K562 (cell line): ENCODE measurements around the gene TIGAR.

Source experiments
- MCM3 ChIP-seq: fragments of 450-650 bp; IDR thresholded peaks from 2 replicates; pipeline ENCODE4 v1.6.1; 2016
- YY1 ChIP-seq, 3 experiments: IDR thresholded peaks; 2 replicates each; pipeline ENCODE4 v1.6.1; 2011; ENCODE audit warnings: low read length in 2 of 3, mild to moderate bottlenecking in 2 of 3, moderate library complexity in 2 of 3, borderline replicate concordance in 1 of 3, control low read depth in 1 of 3, low read depth in 1 of 3; ENCODE audit not compliant: insufficient read depth in 3 of 3, insufficient replicate concordance in 2 of 3, control insufficient read depth in 1 of 3, insufficient read length in 1 of 3; ENCODE audit errors: extremely low read depth in 1 of 3
- ZNF184 ChIP-seq: sonication (generic); formaldehyde crosslinking; IDR thresholded peaks from 2 replicates; pipeline ENCODE4 v1.5.0; 2020; ENCODE audit warnings: missing genetic modification reagents
- ZNF644 ChIP-seq: fragments of 200-800 bp; sonication (Bioruptor generic); IDR thresholded peaks from 2 replicates; pipeline ENCODE4 v1.6.1; 2016; ENCODE audit warnings: low read depth, missing genetic modification characterization, missing compliant biosample characterization
- TF ChIP-seq, protein P1 (sequence below): sonication (generic); formaldehyde crosslinking; IDR thresholded peaks from 2 replicates; pipeline ENCODE4 v1.8.1; 2023; ENCODE audit warnings: mild to moderate bottlenecking, missing genetic modification reagents
- TF ChIP-seq, protein P2 (sequence below), 3 experiments: IDR thresholded peaks in 2 of 3; conservative IDR thresholded peaks in 1 of 3; 2 replicates each; pipeline ENCODE4 v1.5.1; 2011 to 2012; ENCODE audit warnings: low read length in 3 of 3, mild to moderate bottlenecking in 3 of 3, control low read depth in 2 of 3, improper control_type of control experiment in 1 of 3, inconsistent platforms in 1 of 3, low read depth in 1 of 3, mixed read lengths in 1 of 3, moderate library complexity in 1 of 3; ENCODE audit not compliant: insufficient read depth in 2 of 3

DNA sequence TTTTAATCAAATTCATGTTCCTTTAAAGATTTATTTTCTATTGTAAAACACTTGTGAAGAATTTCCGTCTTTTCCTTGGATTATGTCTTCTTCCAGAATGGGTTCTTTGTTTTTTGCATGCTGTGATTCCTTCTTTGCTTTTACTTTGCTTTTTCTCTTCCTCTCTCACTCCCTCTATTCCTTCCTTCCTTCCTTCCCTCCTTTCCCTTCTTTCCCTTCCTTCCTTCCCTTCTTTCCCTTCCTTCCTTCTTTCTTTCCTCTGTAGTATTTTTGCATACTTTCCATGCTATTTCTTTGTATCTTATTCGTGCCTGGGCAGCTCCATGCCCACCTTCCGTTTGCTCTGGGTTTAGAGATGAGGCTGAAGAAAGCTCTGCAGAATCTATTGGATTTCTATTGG, 80.1 kb downstream of the TIGAR start:
- no peak for TF ChIP-seq ZNF644 (tag)
- TF ChIP-seq MCM3, result no peak
- TF ChIP-seq YY1 (IDR thresholded peaks at IDR 0.05; ENCODE audit: borderline replicate concordance in 1 of 3, control insufficient read depth in 1 of 3, extremely low read depth in 1 of 3, insufficient read depth in 3 of 3, insufficient read length in 1 of 3, insufficient replicate concordance in 2 of 3, low read depth in 1 of 3, low read length in 2 of 3), result no peak
- TF ChIP-seq, protein P1, sequence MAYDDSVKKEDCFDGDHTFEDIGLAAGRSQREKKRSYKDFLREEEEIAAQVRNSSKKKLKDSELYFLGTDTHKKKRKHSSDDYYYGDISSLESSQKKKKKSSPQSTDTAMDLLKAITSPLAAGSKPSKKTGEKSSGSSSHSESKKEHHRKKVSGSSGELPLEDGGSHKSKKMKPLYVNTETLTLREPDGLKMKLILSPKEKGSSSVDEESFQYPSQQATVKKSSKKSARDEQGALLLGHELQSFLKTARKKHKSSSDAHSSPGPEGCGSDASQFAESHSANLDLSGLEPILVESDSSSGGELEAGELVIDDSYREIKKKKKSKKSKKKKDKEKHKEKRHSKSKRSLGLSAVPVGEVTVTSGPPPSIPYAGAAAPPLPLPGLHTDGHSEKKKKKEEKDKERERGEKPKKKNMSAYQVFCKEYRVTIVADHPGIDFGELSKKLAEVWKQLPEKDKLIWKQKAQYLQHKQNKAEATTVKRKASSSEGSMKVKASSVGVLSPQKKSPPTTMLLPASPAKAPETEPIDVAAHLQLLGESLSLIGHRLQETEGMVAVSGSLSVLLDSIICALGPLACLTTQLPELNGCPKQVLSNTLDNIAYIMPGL (CRISPR knock-in tag), result no peak
- no peak for TF ChIP-seq ZNF184 (CRISPR knock-in tag)
- TF ChIP-seq, protein P2, sequence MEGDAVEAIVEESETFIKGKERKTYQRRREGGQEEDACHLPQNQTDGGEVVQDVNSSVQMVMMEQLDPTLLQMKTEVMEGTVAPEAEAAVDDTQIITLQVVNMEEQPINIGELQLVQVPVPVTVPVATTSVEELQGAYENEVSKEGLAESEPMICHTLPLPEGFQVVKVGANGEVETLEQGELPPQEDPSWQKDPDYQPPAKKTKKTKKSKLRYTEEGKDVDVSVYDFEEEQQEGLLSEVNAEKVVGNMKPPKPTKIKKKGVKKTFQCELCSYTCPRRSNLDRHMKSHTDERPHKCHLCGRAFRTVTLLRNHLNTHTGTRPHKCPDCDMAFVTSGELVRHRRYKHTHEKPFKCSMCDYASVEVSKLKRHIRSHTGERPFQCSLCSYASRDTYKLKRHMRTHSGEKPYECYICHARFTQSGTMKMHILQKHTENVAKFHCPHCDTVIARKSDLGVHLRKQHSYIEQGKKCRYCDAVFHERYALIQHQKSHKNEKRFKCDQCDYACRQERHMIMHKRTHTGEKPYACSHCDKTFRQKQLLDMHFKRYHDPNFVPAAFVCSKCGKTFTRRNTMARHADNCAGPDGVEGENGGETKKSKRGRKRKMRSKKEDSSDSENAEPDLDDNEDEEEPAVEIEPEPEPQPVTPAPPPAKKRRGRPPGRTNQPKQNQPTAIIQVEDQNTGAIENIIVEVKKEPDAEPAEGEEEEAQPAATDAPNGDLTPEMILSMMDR (IDR thresholded peaks at IDR 0.05 in 2 of 3, conservative IDR thresholded peaks at IDR 0.05 in 1 of 3; ENCODE audit: insufficient read depth in 2 of 3, low read depth in 1 of 3, low read length in 3 of 3), result no peak
